Measurements from ENCODE around the gene OR52E8. TPM values are rescaled to one million over a fixed set of nuclear protein-coding genes. Genes with fewer than 3 reads are reported as not detected.

Gene OR52E8
- total RNA-seq (2014; rRNA removed; shearing (Covaris generic)), result not detected in 2 replicates

- DNase-seq (ENCODE audit: low spot score), result no peak
- in situ Hi-C loops (cut with HindIII; ENCODE audit: low sequenced_read_pairs), result no loop called here
These were observed at the start of gene OR52E8 for GRCh38 chr11:5857590-5857989. Gene OR52E8 (minus strand): TSS chr11:5857690. CDS start chr11:5857690, 0 bp downstream.

- in situ Hi-C loops (cut with HindIII; ENCODE audit: low sequenced_read_pairs), result no loop called here
- no peak for DNase-seq (ENCODE audit: low spot score)
These were observed 42.0 kb upstream of the OR52E8 start for GRCh38 chr11:5899534-5899933.

- in situ Hi-C loops (cut with HindIII; ENCODE audit: low sequenced_read_pairs), result no loop called here
- DNase-seq (ENCODE audit: low spot score), result no peak
These were observed 35.4 kb upstream of the OR52E8 start, which contains the start of gene OR52E5 for GRCh38 chr11:5892908-5893307. Gene OR52E5 (plus strand): TSS chr11:5893208. CDS start chr11:5900777, 7,569 bp downstream.

- in situ Hi-C loops (cut with HindIII; ENCODE audit: low sequenced_read_pairs), result no loop called here
- DNase-seq (ENCODE audit: low spot score), result peak; percentile 13
These were observed 33.8 kb upstream of the OR52E8 start for GRCh38 chr11:5891216-5891800.

GRCh38 chr11:5887661-5888060 is 30.2 kb upstream of the OR52E8 start:
- in situ Hi-C loops (cut with HindIII; ENCODE audit: low sequenced_read_pairs), result no loop called here
- no peak for DNase-seq (ENCODE audit: low spot score)

GRCh38 chr11:5887172-5887571 is 29.7 kb upstream of the OR52E8 start:
- no peak for DNase-seq (ENCODE audit: low spot score)
- in situ Hi-C loops (cut with HindIII; ENCODE audit: low sequenced_read_pairs), result no loop called here

- in situ Hi-C loops (cut with HindIII; ENCODE audit: low sequenced_read_pairs), result no loop called here
- no peak for DNase-seq (ENCODE audit: low spot score)
These were observed 24.3 kb upstream of the OR52E8 start for GRCh38 chr11:5881756-5882155.

GRCh38 chr11:5880329-5880728 is 22.8 kb upstream of the OR52E8 start, which contains the start of gene OR52E4:
Gene OR52E4 (plus strand): TSS chr11:5880629. CDS start chr11:5884293, 3,664 bp downstream.
- in situ Hi-C loops (cut with HindIII; ENCODE audit: low sequenced_read_pairs), result no loop called here
- no peak for DNase-seq (ENCODE audit: low spot score)

GRCh38 chr11:5878564-5878963 is 21.1 kb upstream of the OR52E8 start:
- DNase-seq (ENCODE audit: low spot score), result no peak
- in situ Hi-C loops (cut with HindIII; ENCODE audit: low sequenced_read_pairs), result no loop called here

GRCh38 chr11:5865826-5866225 is 8.3 kb upstream of the OR52E8 start:
- in situ Hi-C loops (cut with HindIII; ENCODE audit: low sequenced_read_pairs), result no loop called here
- DNase-seq (ENCODE audit: low spot score), result no peak

GRCh38 chr11:5851002-5851401 is 6.5 kb downstream of the OR52E8 start:
- in situ Hi-C loops (cut with HindIII; ENCODE audit: low sequenced_read_pairs), result no loop called here
- DNase-seq (ENCODE audit: low spot score), result no peak

- DNase-seq (ENCODE audit: low spot score), result no peak
These were observed 9.8 kb downstream of the OR52E8 start for GRCh38 chr11:5847711-5848110.

GRCh38 chr11:5846701-5847100 is 10.8 kb downstream of the OR52E8 start:
- DNase-seq (ENCODE audit: low spot score), result no peak
- in situ Hi-C loops (cut with HindIII; ENCODE audit: low sequenced_read_pairs), result no loop called here

More at GRCh38 chr11:5847711-5848110, 9.8 kb downstream of the OR52E8 start:
- in situ Hi-C loops (cut with HindIII; ENCODE audit: low sequenced_read_pairs), result no loop called here

- in situ Hi-C loops (cut with HindIII; ENCODE audit: low sequenced_read_pairs), result no loop called here
- no peak for DNase-seq (ENCODE audit: low spot score)
These were observed 15.7 kb downstream of the OR52E8 start, which contains the start of gene OR52E6 for GRCh38 chr11:5841797-5842196. Gene OR52E6 (minus strand): TSS chr11:5841897. CDS start chr11:5841897, 0 bp downstream.

- DNase-seq (ENCODE audit: low spot score), result no peak
- in situ Hi-C loops (cut with HindIII; ENCODE audit: low sequenced_read_pairs), result no loop called here
These were observed 19.8 kb downstream of the OR52E8 start for GRCh38 chr11:5837695-5838094.

- in situ Hi-C loops (cut with HindIII; ENCODE audit: low sequenced_read_pairs), result no loop called here
- no peak for DNase-seq (ENCODE audit: low spot score)
These were observed 24.0 kb downstream of the OR52E8 start for GRCh38 chr11:5833446-5833845.

- DNase-seq (ENCODE audit: low spot score), result no peak
- in situ Hi-C loops (cut with HindIII; ENCODE audit: low sequenced_read_pairs), result no loop called here
These were observed 26.2 kb downstream of the OR52E8 start for GRCh38 chr11:5831196-5831829.

- in situ Hi-C loops (cut with HindIII; ENCODE audit: low sequenced_read_pairs), result no loop called here
- DNase-seq (ENCODE audit: low spot score), result no peak
These were observed 39.1 kb downstream of the OR52E8 start for GRCh38 chr11:5818245-5818886.

- in situ Hi-C loops (cut with HindIII; ENCODE audit: low sequenced_read_pairs), result no loop called here
- DNase-seq (ENCODE audit: low spot score), result no peak
These were observed 42.0 kb downstream of the OR52E8 start for GRCh38 chr11:5815534-5815933.

Measured in G401 (cell line).